ENCODE data around the gene KCNG2. TPM values are rescaled to one million over a fixed set of nuclear protein-coding genes. Genes with fewer than 3 reads are reported as not detected.

KCNG2 gene
- total and polyA plus RNA-seq, 2 of the 8 experiments (the other 6 are each of a cell fraction or from before 2014, with no cell fraction given), result 0.19 to 0.74 TPM

DNA sequence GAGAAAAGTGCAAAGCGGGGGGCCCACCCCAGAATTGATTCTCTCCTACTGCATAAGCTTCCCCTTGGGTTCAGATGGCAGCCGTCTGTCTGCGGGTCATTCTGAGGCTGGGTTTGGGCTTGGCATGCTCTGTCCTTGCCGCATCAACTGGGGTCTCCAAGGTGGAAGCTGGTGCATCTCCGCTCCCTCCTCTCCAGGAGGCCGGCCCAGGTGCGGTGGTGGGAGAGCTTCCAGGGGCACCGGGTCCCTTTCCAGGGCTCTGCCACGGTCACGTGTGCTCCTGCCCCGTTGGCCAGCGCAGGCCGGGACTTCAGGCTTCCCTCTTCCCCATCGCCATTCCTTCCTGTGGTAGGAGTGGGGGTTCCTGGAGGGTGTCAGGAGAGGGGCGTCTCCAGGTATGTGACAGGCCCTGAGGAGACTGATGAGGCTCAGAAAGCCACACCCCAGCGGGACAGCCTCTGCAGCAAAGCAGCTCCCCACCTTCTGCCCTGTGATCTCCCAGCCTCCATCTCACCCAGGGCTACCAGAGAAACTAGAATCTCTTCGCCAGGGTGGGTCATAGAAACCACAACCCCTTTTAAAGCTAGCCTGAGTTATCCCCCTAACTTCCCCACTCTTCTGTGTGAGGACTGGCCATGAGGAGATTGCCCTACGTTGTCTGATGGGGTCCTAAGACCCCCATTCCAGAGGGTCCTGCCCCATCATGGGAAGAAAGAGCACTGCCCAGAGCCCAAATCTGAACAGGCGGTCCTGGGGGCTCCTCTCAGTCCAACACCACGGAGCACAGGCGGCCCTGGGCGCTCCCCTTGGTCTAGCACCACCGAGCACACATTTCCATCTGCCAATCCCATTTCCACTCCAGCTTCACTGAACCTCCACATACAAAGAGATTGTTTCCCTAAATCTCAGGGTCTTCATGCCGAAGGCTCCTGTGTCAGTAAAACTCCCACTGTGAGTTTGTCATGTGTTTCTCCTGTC, 77.1 kb downstream of the KCNG2 start (continued):
- TF ChIP-seq RFX5 (IDR thresholded peaks at IDR 0.05; ENCODE audit: borderline replicate concordance, low read depth, low read length) (no peak), RNF2 (IDR thresholded peaks at IDR 0.05; ENCODE audit: borderline replicate concordance, low read depth, low read length, missing control alignments, poor library complexity, severe bottlenecking) (no peak), TAF1 (IDR thresholded peaks at IDR 0.05; ENCODE audit: low read depth, low read length) (no peak), SP1 (IDR thresholded peaks at IDR 0.05; ENCODE audit: low read depth, low read length) (no peak)
- TF ChIP-seq, protein P1, sequence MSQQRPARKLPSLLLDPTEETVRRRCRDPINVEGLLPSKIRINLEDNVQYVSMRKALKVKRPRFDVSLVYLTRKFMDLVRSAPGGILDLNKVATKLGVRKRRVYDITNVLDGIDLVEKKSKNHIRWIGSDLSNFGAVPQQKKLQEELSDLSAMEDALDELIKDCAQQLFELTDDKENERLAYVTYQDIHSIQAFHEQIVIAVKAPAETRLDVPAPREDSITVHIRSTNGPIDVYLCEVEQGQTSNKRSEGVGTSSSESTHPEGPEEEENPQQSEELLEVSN (IDR thresholded peaks at IDR 0.05), result no peak

Measured in H1 (cell line).